ENCODE data around the gene FANCL. TPM values are rescaled to one million over a fixed set of nuclear protein-coding genes. Genes with fewer than 3 reads are reported as not detected.

The FANCL gene
- total and polyA plus RNA-seq, 9 of the 15 experiments (the other 6 are each of a cell fraction or from before 2014, with no cell fraction given), result 36.7 to 120 (median 58.5) TPM

Other genes with a start within 250 kb of the FANCL start
- 31.9 and 32.1 TPM in 2 replicates for gene VRK2, start 194.5 kb downstream of the FANCL start, total RNA-seq (2014; rRNA removed)
- 47.4 and 52.9 TPM in 2 replicates for gene VRK2, start 194.5 kb downstream of the FANCL start, total RNA-seq (2014; rRNA removed; fragmentation: Illumina TruSeq; extraction: Trizol)
- 44.0 and 46.5 TPM in 2 replicates for gene VRK2, start 194.5 kb downstream of the FANCL start, total RNA-seq (2015; rRNA removed; fragmentation: Illumina TruSeq; extraction: Trizol)
- 36.2 and 38.0 TPM in 2 replicates for gene VRK2, start 194.5 kb downstream of the FANCL start, total RNA-seq (2021)
- 36.5 and 42.5 TPM in 2 replicates for gene VRK2, start 194.5 kb downstream of the FANCL start, polyA plus RNA-seq (2011; rRNA removed)
- gene VRK2, start 194.5 kb downstream of the FANCL start, polyA plus RNA-seq (2014; fragmentation: Illumina TruSeq; extraction: Trizol), result 41.8 and 49.2 TPM in 2 replicates
- gene VRK2, start 194.5 kb downstream of the FANCL start, polyA plus RNA-seq (2014; fragmentation: Nextera tagmentation; extraction: Ambion mirVana), result 10 to 100 TPM; 22.6 to 30.1 TPM
- 27.2 and 30.1 TPM in 2 replicates for gene VRK2, start 194.5 kb downstream of the FANCL start, polyA plus RNA-seq (2014; rRNA removed)

All from K562 (cell line).